Measurements from ENCODE around the gene GLMP. TPM values are rescaled to one million over a fixed set of nuclear protein-coding genes. Genes with fewer than 3 reads are reported as not detected.

Gene GLMP
- total and polyA plus RNA-seq, 2 donors (not counting 3 experiments of a cell fraction or from before 2014, with no cell fraction given) = 84.3 to 109 TPM

DNA sequence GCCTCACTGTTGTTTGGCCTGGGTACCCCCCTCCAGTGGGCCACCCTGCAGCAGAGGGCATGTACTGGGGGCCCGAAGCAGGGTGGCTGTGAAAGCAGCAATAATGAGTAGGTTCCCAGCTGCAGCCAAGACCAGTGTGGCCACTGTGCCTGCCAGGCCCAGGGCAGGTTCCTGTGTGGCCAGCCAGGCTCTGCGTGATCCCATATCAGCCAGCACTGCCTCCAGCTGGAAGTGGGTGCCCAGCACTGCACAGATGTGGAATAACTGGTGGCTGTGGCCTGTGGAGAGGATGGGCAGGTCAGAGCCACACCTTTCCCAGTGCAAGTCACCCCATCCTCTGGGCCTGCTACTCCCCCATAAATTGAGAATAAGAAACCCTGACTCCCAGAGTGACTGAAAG is 51.4 kb downstream of the GLMP start:
- Histone ChIP-seq H4K20me1 (replicated peaks; ENCODE audit: control insufficient read depth, extremely low read depth, insufficient read depth, low read length) (no peaks in the 10 kb centered on the region), H3K4me3 (replicated peaks in 1 of 3; ENCODE audit: insufficient read depth in 1 of 3, low read depth in 1 of 3, low read length in 3 of 3) (no peak overlapping the region), H2AFZ (ENCODE audit: low read depth, low read length) (no peak overlapping the region), H3K4me1 (ENCODE audit: control insufficient read depth, extremely low read depth, insufficient read depth, low read length) (peaks cover 6% of the 10 kb centered on the region), H3K27ac (ENCODE audit: insufficient read depth, low read depth, low read length) (no peak overlapping the region), H3K27me3 (ENCODE audit: control insufficient read depth in 2 of 2, insufficient read depth in 2 of 2, low read length in 2 of 2) (peaks cover 0 to 4% of the 10 kb centered on the region in 2 experiments), H3K9me1 (replicated peaks; ENCODE audit: control insufficient read depth, extremely low read depth, insufficient read depth, low read length) (no peaks in the 10 kb centered on the region), H3K79me2 (ENCODE audit: control insufficient read depth, insufficient read depth, low read length) (no peaks in the 10 kb centered on the region), H3K4me2 (ENCODE audit: insufficient read depth, low read length) (no peak overlapping the region), H3K36me3 (ENCODE audit: control insufficient read depth in 2 of 2, extremely low read depth in 1 of 2, insufficient read depth in 2 of 2, low read length in 2 of 2) (peaks cover 0 to 9% of the 10 kb centered on the region in 2 experiments), H3K9me3 (replicated peaks; ENCODE audit: control insufficient read depth, insufficient read depth, low read length) (no peaks in the 10 kb centered on the region), H3K9ac (replicated peaks; ENCODE audit: extremely low read depth, insufficient read depth, low read length) (no peak overlapping the region)
- CTCF ChIA-PET = interaction anchor here (1.0 to 3.8 kb wide), 3 partner anchors 10 to 99 kb away, joined by 4 to 17 read pairs (median 12); no protein-coding TSS in a partner anchor
- TF ChIP-seq FOS (IDR thresholded peaks at IDR 0.05; ENCODE audit: borderline replicate concordance, insufficient read depth, low read length) (no peak), MYC (IDR thresholded peaks at IDR 0.05; ENCODE audit: low read depth, low read length) (no peak), GATA2 (IDR thresholded peaks at IDR 0.05; ENCODE audit: insufficient read depth, insufficient read length, low read depth, low read length) (no peak)
- dilution Hi-C loops (cut with MboI; ENCODE audit: extremely low pct_ligation_motif_present, low sequenced_read_pairs) = no loop called here
- DNase-seq (ENCODE audit: low read depth, low spot score) = no peak
- BruUV-seq (replicated peaks) = no TSS peak
- FAIRE-seq = no peak
- intact Hi-C loops (cut with micrococcal nuclease) = no loop called here
- POLR2A ChIA-PET = no interaction called here

DNA sequence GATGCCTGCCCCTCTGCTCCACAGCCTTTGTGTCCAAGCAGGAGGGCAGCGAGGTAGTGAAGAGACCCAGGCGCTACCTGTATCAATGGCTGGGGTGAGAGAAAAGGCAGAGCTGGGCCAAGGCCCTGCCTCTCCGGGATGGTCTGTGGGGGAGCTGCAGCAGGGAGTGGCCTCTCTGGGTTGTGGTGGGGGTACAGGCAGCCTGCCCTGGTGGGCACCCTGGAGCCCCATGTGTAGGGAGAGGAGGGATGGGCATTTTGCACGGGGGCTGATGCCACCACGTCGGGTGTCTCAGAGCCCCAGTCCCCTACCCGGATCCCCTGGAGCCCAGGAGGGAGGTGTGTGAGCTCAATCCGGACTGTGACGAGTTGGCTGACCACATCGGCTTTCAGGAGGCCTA is 52.7 kb downstream of the GLMP start:
- Histone ChIP-seq H3K27me3 (ENCODE audit: control insufficient read depth in 2 of 2, insufficient read depth in 2 of 2, low read length in 2 of 2) (peaks cover 0 to 4% of the 10 kb centered on the region in 2 experiments), H3K36me3 (ENCODE audit: control insufficient read depth in 2 of 2, extremely low read depth in 1 of 2, insufficient read depth in 2 of 2, low read length in 2 of 2) (peaks cover 0 to 8% of the 10 kb centered on the region in 2 experiments), H4K20me1 (replicated peaks; ENCODE audit: control insufficient read depth, extremely low read depth, insufficient read depth, low read length) (no peaks in the 10 kb centered on the region), H3K4me1 (ENCODE audit: control insufficient read depth, extremely low read depth, insufficient read depth, low read length) (peaks cover 6% of the 10 kb centered on the region), H3K9me3 (replicated peaks; ENCODE audit: control insufficient read depth, insufficient read depth, low read length) (no peaks in the 10 kb centered on the region), H3K9ac (replicated peaks; ENCODE audit: extremely low read depth, insufficient read depth, low read length) (no peak overlapping the region), H3K79me2 (ENCODE audit: control insufficient read depth, insufficient read depth, low read length) (no peaks in the 10 kb centered on the region), H3K9me1 (replicated peaks; ENCODE audit: control insufficient read depth, extremely low read depth, insufficient read depth, low read length) (no peaks in the 10 kb centered on the region), H3K4me3 (replicated peaks in 1 of 3; ENCODE audit: insufficient read depth in 1 of 3, low read depth in 1 of 3, low read length in 3 of 3) (no peak overlapping the region), H3K4me2 (ENCODE audit: insufficient read depth, low read length) (no peak overlapping the region), H3K27ac (ENCODE audit: insufficient read depth, low read depth, low read length) (no peak overlapping the region), H2AFZ (ENCODE audit: low read depth, low read length) (no peak overlapping the region)
- no TSS peak for BruUV-seq (replicated peaks)
- ChIA-PET CTCF (no interaction called here), POLR2A (no interaction called here)
- intact Hi-C loops (cut with micrococcal nuclease) = no loop called here
- FAIRE-seq (no peak), DNase-seq (ENCODE audit: low read depth, low spot score) (no peak)
- dilution Hi-C loops (cut with MboI; ENCODE audit: extremely low pct_ligation_motif_present, low sequenced_read_pairs) = no loop called here
- TF ChIP-seq JUN (IDR thresholded peaks at IDR 0.05; ENCODE audit: borderline replicate concordance, insufficient read depth, insufficient read length, low read depth) = no peak
- TF ChIP-seq, protein P1, sequence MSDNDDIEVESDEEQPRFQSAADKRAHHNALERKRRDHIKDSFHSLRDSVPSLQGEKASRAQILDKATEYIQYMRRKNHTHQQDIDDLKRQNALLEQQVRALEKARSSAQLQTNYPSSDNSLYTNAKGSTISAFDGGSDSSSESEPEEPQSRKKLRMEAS (IDR thresholded peaks at IDR 0.05; ENCODE audit: insufficient read depth, insufficient read length) = no peak
- no peak for TF ChIP-seq POLR2AphosphoS5 (IDR thresholded peaks at IDR 0.05; ENCODE audit: insufficient read depth, low read depth, low read length)
- TF ChIP-seq GATA2 (IDR thresholded peaks at IDR 0.05; ENCODE audit: insufficient read depth, insufficient read length, low read depth, low read length) = no peak
- TF ChIP-seq EZH2 (IDR thresholded peaks at IDR 0.05; ENCODE audit: borderline replicate concordance, low read depth, low read length, severe bottlenecking) = no peak
- no peak for TF ChIP-seq FOS (IDR thresholded peaks at IDR 0.05; ENCODE audit: borderline replicate concordance, insufficient read depth, low read length)
- TF ChIP-seq POLR2A (IDR thresholded peaks at IDR 0.05; ENCODE audit: low read depth, low read length) = no peak
- TF ChIP-seq, protein P2, sequence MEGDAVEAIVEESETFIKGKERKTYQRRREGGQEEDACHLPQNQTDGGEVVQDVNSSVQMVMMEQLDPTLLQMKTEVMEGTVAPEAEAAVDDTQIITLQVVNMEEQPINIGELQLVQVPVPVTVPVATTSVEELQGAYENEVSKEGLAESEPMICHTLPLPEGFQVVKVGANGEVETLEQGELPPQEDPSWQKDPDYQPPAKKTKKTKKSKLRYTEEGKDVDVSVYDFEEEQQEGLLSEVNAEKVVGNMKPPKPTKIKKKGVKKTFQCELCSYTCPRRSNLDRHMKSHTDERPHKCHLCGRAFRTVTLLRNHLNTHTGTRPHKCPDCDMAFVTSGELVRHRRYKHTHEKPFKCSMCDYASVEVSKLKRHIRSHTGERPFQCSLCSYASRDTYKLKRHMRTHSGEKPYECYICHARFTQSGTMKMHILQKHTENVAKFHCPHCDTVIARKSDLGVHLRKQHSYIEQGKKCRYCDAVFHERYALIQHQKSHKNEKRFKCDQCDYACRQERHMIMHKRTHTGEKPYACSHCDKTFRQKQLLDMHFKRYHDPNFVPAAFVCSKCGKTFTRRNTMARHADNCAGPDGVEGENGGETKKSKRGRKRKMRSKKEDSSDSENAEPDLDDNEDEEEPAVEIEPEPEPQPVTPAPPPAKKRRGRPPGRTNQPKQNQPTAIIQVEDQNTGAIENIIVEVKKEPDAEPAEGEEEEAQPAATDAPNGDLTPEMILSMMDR (IDR thresholded peaks at IDR 0.05; ENCODE audit: extremely low read depth in 1 of 2, insufficient read depth in 1 of 2, low read depth in 1 of 2, low read length in 2 of 2) = no peak
- no peak for TF ChIP-seq MYC (IDR thresholded peaks at IDR 0.05; ENCODE audit: low read depth, low read length)

Data from endothelial cell of umbilical vein (primary cell).